Measurements from ENCODE around the gene MFSD2A. TPM values are rescaled to one million over a fixed set of nuclear protein-coding genes. Genes with fewer than 3 reads are reported as not detected.
A peak's percentile ranks its signal among the peaks of the same experiment; 100 is the strongest.

The MFSD2A gene
- total RNA-seq, 1 donor from 2014 or later: 12.3 TPM

DNA sequence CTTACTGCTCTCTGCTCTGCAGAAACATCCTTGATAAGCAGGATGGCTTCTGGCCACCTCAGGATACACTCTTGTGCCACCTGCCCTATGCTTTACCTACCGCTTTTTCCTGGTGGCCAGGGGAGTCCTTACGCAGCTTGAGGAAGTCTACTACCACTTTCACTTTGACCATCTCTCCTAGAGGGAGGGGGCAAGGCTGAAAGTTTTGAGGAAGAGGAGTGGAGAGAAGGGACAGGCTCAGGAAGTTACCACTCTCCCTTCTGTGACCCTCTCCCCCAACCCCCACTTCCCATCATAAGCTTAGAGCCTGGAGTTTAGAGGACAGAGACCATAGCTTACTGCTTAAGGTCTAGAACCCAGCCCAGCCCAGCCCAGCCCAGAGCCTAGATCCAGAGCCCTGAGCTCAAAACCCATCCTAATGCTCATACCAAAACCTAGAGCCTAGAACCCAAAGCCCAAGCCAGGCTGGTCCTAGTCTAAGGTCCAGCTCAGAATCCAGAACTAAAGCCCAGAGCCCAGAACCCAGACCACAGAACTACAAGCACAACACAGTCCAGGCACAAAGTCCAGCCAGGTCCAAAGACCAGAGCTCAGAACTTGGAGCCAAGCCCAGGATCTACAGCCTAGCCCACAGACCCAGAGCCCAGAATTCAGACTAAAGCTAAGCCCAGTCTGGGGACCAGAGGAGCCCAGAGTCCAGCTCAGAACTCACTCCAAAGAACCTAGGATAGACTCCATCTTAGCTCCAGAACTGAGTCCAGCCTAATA is 18.0 kb upstream of the MFSD2A start:
- DNase-seq (ENCODE audit: low spot score): no peak
- ATAC-seq: peak; percentile 48
- intact Hi-C loops (cut with DNase I): no loop called here

DNA sequence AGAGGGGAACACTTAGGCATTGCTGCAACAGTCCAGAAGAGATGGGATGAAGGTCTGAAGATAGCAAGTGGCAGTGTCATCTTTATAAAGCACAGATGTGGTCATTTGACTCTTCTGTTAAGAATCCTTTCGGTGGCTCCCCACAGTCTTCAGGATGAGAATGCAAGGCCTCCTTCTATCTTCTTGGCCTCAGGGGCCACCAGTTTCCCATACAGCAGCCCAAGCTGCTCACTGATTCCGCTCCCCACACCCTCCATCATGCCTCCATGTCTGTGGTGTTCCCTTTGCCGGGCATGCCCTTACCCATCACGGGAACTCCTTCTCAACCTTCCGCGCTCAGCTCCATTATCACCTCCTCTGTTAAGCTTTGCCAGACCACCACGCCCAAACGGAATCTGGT is 16.1 kb upstream of the MFSD2A start:
- intact Hi-C loops (cut with DNase I): no loop called here
- ATAC-seq (no peak), DNase-seq (ENCODE audit: low spot score) (no peak)

DNA sequence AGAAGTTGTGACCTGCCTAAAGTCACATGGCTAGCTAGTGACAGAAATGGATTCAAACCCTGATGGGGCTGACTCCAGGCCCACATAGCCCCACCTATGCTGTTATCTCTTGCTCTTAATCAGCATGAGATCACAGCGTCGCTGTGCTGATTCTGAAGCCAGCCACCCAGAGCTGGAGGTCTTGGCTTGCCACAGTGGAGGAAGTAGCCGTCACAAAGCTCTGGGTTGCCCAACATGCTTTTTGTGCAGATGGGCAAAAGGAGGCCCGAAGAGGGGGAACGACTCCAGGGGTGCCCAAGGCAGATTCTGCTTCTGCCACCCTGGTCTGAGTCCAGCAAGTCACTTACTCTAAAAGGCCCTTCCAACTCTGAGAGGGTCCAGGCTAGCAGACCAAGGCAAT is 14.7 kb upstream of the MFSD2A start:
- DNase-seq (ENCODE audit: low spot score) (no peak), ATAC-seq (peak; percentile 50)
- intact Hi-C loops (cut with DNase I): no loop called here

DNA sequence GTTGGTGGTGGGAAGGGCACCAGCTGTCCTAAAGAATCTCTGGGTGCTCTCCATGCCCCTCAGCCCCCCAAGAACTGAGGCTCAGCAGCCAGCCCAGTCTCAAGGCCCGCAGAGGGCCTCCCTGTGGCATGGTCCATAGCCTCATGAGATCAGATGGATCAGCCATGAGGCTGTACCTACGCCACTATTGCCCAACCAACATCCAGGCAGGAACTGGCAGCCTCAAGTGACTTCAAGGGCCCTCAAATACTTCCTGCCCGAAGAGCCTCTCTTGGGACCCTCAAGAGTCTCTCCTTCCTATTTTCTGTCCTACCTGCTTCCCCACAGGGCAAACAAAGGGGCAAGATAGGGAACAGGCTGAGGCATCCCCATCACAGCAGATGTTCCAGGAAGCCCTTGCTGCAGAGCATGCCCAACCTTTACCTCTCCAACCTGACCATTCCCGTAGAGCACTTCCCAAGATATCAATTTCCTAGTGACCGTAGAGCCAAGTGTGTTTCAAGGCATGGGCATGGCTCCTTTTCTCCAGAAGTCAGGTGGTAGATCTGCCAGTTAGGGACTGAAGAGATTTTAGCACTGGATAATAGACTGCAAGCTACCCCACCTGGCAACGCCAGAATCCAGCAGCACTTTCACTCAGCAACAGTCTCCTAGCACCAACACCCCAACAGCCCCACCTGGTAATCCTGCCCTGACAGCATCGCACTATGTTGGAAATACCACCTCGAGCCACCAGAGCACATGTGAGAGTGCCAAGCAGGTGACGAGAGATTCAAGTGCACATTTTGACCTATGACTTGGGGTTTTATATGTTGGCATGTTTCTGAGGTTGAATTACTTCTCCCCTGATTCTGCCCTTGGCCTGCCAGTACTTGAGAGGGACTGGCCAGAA is 13.7 kb upstream of the MFSD2A start:
- ATAC-seq (no peak), DNase-seq (ENCODE audit: low spot score) (no peak)
- intact Hi-C loops (cut with DNase I): no loop called here

DNA sequence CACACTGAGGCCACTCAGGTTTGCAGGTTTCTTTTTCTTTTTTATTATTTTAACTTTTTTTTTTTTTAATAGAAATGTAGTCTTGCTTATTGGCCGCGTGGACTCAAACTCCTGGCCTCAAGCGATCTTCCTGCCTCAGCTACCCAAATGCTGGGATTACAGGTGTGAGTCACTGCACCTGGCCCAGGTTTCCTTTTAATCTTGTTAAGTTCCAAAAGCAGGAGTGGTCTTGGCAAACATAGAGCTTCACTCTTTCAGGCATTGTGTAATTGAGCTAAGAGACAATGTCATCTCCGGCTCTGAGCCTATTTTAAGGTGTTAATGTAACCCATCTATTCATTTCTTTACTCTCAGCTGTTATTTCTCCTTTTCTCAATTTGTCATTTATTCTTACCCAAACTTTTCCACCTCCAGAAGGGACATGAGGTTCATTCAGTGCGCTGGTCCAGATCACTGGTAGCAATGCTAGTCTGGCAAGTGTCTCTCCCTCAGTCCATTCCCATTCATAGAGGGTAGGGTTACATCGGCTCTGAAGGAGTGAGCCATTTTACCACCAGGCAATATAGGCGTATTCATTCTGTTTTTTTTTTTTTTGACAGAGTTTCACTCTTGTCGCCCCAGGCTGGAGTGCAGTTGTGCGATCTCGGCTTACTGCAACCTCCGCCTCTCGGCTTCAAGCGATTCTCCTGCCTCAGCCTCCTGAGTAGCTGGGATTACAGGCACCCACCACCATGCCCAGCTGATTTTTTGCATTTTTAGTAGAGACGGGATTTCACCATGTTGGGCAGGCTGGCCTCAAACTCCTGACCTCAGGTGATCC is 11.3 kb upstream of the MFSD2A start:
- DNase-seq (ENCODE audit: low spot score) (no peak), ATAC-seq (no peak)
- intact Hi-C loops (cut with DNase I): no loop called here

DNA sequence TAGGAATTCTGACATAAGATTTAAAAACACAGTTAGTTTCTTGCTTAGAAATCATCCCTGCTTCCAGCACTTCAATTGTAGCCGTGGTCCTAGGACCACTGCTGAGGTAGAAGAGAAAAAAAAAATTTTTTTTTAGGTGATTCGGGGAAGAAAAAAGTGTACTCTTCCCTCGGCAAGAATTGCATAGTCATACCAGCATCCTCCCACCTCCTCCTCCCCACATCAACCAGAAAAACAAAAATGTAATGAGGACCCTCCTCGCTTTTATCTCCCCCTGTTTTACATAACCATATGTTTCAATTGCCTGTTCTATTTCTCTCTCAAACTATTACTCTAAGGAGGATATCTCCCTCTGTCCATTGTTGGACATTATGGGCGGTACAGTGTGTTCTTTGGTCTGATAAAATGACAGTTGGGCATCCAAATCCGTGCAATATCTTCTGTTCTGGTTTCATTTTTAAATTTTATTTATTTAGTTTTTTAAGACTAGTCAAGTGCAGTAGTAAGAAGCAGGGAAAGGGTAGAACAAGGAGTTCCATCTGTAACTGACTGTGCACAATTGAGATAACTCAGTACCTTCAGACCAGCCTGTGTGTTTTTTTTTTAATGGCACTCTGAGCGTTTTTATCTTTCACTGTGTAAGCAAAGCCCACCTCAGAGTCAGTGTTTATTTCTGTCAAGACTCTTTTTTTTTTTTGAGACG is 10.4 kb upstream of the MFSD2A start:
- intact Hi-C loops (cut with DNase I): no loop called here
- ATAC-seq (no peak), DNase-seq (ENCODE audit: low spot score) (no peak)

DNA sequence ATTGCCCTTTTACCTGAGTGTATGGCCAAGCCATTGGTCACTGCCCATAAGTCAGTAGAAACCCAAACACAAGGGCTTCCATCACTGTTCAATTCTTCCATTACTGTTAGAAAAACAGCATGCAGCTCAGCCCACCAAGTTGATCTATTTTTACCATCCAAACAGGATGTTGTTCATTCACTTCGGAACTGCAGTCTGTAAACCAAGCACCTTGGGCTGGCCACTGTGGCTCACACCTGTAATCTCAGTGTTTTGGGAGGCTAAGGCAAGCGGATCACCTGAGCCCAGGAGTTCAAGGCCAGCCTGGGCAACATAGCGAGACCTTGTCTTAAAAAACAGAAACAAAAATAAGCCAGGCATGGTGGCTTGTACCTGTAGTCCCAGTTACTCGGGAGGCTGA is 8.7 kb upstream of the MFSD2A start:
- ATAC-seq: no peak
- intact Hi-C loops (cut with DNase I): no loop called here
- no peak for DNase-seq (ENCODE audit: low spot score)

DNA sequence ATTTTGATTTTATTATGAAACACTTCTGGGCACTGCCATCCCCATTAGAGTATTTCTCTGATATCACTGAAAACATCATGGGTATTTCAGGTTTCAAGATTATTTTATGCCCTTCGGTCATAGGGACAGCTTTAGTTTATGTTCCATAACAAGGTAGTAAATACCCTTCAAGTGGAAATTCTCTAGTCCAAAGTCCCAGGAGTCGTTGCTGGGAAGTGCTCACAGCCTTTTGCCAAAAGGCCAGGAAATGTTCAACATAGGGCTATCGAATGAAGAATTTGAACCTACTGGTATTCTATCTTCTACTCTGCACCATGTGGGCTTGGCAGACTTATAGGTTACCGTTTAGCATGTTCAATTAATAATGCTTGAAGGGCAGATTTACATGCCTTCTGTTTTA is 7.7 kb upstream of the MFSD2A start:
- ATAC-seq (no peak), DNase-seq (ENCODE audit: low spot score) (no peak)
- intact Hi-C loops (cut with DNase I): no loop called here

DNA sequence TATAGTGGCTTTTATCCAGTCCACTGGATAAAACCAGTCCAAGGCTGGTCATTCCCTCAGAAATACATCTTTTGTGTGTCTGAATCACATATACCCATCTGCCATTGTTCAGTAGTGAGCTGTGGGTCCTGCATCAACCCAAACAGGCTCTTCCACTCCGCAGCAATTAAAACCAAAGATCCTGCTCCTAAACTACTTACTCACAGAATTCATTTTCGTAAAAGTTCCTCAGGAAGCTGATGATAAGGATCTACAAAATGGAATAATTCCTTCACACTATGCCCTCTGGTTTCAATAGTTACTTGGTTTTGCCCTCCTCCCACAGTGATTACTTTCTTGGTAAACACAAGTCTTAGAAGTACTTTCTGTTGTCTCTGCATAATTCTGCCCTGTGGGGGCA is 5.1 kb upstream of the MFSD2A start:
- DNase-seq (ENCODE audit: low spot score): no peak
- no peak for ATAC-seq
- intact Hi-C loops (cut with DNase I): no loop called here

DNA sequence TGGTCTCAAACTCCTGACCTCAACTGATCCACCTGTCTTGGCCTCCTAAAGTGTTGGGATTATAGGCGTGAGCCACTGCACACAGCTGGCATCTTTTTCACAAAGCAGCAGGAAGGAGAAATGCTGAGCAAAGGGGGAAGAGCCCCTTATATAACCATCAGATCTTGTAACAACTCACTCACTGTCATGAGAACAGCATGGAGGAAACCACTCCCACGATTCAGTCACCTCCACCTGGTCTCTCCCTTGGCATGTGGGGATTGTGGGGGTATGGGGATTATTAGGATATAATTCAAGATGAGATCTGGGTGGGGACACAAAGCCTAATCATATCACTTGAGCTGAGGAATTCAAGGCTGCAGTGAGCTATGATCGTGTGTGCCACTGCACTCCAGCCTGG is 3.0 kb upstream of the MFSD2A start:
- intact Hi-C loops (cut with DNase I): no loop called here
- ATAC-seq (no peak), DNase-seq (ENCODE audit: low spot score) (no peak)

DNA sequence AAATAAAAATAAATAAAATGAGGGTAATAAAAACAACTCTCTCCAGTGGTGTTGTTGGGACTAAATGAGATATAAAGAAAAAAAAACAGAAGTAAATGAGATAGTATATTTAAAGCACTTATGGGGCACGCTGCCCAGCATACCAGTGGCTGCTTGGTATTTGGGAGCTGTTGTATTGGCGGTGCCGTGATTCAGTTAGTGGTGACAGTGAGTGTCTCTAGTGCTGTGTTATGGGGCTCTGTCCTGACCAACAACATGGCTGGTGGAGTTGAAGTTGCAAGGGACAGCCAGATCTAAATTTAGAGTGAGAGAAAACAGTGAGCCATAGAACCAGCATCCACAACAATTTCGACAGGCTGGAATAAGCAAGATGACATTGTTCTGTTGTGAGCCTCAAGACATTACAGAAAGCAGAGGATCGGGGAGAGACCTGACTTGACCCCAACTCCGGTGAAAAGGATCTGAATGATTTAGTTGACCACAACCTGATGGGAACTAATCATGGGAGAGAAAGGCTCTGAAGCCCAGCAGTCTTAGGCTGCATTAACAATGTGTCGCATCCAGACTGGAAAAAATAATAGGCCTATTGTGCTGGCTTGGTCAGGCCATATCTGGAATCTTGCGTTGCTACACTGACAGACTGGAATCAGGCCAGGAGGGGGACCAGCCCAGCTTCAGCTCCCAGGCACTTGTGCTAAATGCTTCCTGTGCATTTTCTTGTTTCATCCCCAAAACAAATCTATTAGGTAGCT is 2.4 kb upstream of the MFSD2A start:
- ATAC-seq: peak; percentile 43
- intact Hi-C loops (cut with DNase I): no loop called here
- DNase-seq (ENCODE audit: low spot score): no peak

DNA sequence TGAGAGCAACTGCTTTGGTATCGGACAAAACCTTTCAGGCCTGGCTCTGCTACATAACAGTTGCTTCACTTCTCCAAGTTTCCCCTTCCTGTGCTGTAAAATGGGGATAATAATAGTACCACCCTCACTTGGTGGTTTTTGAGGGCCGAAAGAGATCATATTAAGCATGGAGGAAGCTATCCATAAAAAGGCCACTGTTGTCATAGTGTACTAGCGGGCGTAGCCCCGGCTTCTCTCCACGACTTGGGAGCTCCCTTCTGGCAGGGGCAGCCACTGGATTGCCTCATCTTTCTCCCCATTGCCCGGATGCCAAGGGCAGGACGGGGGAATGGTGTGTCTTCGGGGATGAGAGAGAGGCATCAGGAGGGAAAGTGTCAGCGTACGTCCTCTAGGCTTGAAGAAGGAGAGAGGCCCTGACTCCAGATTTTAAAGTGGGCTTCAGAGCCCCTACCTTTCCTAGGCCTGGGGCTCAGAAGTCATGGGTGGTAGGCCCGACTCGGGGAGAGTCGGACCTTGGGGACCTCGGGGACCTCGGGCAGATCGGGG is 548 bp upstream of the MFSD2A start:
- ATAC-seq: peak; percentile 23

DNA sequence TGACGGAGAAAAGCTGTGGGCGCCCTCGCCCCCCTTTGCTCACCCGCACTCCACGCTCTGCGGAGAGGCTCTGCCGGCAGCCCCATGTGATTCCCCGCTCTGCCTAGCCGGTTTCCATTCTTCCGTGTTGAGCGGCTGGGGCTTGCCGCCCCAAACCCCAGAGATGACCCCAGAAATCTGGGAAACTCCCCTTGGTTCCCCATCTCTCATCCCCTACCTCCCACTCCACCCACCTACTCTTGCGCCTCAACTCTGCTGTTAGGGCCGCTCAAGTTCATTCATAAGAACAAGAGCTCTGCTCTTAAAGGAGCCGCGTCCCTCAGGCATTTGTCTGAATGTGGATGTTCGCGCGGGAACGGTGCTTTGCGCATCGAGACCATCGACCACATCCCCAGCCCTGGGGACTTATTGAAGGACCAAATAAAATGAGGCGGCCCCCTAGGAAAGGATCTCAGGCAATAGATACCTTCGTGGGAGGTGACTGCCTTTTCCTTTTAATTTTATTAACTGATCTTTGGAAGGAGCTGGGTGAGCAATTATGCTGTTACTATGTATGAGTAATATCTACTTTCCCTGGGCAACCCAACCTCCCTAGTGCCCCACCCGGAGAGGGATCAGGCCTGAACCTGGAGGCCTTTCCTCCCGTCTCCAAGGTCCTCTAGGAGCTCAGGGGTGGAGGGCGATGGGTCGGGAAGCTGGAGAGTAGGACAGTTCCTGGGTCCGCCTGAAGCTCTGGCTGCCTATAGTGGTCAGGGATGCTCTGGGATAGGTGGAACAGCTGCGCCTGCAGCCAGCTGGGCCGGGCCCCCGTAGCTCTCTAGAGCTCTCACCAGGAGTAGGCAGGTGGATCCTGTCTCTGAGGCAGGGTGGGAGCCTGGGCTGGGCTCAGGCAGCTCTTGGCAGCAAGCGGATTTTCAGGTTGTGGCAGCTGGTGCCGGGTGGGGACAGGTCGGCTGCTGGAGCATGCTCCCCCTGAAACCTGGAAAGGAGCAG is 898 bp downstream of the MFSD2A start:
- ATAC-seq (peak; percentile 19), DNase-seq (ENCODE audit: low spot score) (no peak)
- intact Hi-C loops (cut with DNase I): no loop called here

More for the DNA sequence above, 548 bp upstream of the MFSD2A start:
- intact Hi-C loops (cut with DNase I): no loop called here
- DNase-seq (ENCODE audit: low spot score): no peak

DNA sequence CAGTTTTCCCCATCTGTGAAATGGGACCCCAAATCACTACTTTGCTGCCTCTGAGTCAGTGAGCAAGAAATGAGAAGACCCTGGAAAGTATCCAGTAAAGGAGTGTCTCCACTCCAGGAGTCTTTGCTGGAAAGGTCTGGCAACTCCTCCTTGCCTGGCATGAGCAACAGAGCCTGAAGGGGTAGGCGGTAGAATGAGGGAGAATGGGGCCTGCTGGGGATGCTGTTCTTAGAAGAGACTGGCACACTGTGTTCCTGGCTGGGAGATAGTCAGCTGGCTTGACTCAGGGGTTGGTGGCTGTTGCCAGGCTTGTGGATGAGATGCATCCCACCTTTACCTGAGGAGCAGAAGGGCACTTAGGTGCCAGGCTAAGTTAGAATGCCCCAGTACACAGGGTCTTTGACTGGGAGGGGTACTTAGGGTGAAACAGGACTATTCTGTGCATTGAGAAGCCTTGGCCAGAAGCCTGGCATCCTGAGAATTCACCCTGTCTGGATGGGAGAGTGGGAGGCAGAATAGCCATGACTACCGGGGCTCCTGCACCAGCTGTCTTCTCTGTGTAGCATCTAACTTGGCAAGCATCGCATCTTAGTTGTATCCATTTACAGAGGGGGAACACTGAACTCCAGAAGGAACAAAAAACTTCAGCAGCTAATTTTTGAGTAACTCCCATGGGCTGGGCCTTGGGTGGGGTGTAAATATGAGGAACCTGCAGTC is 2.5 kb downstream of the MFSD2A start:
- intact Hi-C loops (cut with DNase I): no loop called here
- no peak for ATAC-seq
- DNase-seq (ENCODE audit: low spot score): no peak

DNA sequence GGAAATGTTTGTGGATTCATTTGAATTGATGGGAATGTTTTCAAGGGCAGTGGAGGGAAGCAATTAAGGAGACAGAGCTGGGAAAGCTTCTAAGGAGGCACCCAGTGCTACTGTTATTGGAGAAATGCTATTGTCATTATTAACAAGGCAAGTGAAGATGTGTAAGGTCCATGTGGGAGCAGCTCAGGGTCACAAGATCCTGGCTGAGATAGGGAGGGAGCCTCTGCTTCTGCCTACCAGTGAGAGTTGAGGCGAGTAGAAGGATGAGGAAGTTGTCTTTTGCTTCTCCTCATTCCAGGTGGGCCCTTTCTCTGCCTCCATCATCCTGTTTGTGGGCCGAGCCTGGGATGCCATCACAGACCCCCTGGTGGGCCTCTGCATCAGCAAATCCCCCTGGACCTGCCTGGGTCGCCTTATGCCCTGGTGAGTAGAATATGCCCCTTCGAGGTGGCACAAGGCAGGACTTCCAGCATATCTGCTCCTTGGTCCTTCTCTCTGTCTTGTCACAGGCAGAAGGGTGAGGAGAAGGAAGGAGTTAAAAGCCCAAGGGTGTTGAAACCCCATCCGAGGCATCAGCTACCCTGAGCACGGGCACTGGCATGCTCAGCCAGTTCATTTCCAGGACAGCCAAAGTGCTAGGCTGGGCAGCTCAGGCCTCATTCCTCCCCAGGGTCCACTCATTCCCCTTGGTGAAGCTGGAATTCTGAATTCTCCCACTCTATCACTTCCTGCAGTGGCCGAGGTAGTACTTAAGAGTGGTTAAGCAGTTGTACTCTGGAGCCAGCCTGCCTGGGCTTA is 3.7 kb downstream of the MFSD2A start:
- intact Hi-C loops (cut with DNase I): no loop called here
- ATAC-seq: no peak

More for the DNA sequence above, 3.7 kb downstream of the MFSD2A start:
- DNase-seq (ENCODE audit: low spot score): no peak

Data from sciatic nerve (tissue), 2 donors.